HG03196 (cell line): Measurements from ENCODE around the gene FIG4.
"Not testable (repeated sequence)": the region's sequence is repeated elsewhere in the genome, so short reads cannot be mapped to it uniquely, and the experiment has no call there.

Experiments
- ATAC-seq: cut with Tn5 transposase; IDR thresholded peaks from one replicate; pipeline ENCODE4 v1.9.1; 2021; ENCODE audit not compliant: unreplicated experiment

Gene FIG4

DNA sequence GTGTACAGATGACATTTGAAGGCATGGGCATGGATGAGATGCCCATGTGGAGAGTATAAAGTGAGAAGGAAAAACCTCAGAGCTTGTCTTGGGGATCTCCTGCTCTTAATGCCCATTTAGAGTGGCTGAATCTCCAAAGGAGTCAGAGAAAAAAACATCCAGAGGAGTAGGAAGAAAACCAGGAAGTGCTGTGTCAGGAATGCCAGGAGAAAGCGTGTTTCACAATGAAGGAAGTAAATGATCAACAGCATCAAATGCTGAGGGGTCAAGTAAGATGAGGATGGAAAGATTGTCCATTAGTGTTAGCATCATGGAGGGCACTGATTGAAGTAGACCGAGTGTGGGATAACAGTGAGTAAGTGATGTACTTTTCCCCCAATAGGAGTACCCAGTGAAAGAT lies 56.1 kb downstream of the FIG4 start:
- no peak for ATAC-seq

DNA sequence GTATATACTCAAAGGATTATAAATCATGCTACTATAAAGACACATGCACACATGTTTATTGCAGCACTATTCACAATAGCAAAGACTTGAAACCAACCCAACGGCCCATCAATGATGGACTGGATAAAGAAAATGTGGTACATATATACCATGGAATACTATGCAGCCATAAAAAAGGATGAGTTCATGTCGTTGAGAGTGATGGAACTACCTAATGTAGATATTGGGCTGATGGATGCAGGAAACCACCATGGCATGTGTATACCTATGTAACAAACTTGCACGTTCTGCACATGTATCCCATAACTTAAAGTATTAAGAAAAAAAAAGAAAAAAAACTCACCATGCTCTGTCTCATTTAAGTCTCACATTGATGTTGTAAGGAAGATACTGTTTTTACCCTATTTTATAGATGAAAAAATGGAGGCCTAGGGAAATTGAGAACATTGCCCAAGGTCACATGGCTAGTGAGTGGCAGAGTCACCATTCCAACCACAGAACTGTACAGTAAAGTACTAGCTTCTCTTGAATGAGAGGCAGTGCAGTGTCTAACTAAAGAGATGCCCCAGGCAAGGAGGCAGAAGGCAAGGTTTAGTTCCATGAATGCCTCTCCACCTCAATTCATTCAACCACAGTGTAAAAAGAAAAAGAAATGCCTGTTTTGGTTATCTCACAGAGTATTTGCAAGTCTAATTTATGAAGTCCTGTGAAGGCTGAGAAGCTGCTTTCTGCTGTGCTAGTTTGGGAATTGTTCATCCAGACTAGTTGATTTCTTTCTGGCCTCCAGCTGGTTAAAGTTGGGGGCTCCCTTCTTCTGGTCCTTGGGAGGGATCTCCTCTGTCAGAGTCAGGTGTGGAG lies 68.2 kb downstream of the FIG4 start:
- no peak for ATAC-seq

DNA sequence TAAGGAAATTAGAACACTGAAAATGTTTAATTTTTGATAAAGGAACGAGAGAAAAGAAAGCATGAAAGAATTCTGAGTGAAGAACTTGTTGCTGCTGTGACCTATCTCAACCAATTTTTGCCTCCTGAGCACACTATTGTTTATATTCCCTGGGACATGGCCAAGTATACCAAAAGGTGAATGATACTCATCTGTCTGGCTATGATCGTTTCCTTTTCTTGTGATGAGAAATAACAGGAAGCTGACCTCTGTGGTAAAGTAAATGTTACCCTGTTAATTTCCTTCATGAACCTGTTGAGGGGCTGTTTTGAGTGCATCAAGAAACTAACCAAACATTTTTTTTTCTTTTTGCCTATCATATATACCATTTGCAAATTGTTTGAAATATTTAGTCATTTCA lies 69.1 kb downstream of the FIG4 start:
- ATAC-seq = no peak

DNA sequence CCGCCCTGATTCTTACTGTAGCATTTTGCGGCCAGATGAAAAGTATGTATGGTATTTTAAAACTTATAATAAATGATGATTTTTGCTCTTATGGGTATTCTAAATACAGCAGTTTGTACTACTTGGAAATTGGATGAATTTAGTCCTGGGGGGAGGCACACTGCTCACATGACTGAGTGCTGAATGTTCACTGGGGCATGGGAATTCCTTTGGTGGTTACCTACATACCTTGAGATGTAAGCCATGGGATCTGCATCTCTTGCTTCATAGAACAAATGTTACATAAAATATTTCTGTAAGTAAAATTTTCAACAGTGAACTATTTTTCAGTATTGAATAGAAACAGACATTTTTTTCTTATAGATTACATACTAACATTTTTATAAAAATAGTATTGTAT lies 71.1 kb downstream of the FIG4 start:
- ATAC-seq = no peak

DNA sequence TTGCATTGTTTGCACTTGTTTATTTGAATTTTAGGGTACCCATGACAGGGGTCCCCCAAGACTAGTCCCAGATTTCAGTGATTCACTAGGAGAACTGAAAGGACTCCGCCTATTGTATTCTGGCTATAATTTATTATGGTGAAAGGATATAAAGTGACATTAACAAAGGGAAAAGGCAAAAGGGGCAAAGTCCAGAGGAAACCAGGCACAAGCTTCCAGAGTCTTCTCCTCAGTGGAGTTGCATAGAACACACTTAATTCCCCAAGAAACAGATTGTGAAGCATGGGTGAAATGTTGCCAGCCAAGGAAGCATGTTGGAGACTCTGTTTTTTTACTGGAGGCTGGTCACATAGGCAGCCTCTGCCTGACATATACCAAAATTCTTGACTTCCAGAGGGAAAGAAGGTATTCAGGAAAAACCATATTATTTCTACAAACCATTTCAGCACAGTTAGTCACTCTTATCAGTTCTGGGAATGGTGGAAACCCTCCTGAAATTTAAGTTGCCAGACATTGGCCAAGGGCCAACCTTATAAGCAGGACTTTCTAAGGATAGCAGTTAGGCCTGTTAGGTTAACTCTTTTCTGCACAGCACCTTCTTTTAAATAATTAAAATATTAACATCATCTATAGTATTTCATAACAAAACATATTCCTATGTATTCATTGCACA lies 71.8 kb downstream of the FIG4 start:
- ATAC-seq = no peak

DNA sequence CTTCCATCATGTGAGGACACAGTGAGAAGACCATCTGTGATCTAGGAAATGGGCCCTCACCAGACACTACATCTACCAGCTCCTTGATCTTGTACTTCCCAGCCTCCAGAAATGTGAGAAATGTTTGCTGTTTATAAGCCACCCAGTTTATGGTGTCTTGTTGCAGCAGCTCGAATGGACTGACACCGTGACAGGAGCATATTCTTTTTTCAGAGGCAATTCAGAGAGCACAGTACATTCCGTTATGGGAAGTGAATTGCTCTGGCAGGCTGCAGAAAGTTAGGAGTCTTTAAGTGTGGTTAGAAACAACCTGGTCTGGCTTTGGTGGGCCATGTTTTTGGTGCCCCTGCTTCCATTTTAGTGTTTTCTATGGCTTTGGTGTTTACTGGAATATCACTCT lies 75.1 kb downstream of the FIG4 start:
- ATAC-seq = no peak

DNA sequence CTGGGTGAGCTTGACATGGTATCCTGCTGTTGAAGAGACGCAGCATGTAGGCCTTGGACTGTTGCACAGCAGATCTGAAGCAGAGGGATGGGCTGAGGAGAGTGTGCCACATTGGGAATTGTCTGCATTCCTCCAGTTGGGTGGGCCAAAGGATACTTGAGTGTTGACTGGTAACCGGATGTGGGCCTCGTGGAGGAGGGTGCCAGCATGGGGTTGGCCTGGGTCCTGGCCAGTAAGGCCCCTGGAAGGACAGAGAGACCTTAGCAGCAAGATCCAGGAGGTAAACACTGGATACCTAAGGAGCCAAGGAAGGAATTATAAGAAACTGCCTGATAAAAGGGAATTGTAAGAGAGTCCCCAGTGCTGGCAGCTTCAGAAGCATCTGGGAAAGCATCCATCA lies 76.9 kb downstream of the FIG4 start:
- no peak for ATAC-seq

DNA sequence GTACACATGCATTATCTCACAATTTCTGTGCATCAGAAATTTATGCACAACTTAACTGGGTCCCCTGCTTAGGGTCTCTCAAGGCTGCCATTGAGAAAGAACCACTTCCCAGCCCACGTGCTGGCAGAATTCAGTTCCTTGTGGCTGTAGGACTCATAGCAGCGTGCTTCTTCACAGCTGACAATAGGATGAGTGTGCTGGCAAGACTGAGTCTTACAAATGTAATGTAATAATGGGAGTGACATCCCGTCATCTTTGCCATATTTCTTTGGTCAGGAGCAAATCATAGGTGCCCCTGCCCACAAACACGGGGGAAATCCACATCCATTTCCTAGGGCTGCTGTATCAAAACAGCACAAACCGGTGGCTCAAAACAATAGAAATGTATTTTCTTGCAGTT lies 77.4 kb downstream of the FIG4 start:
- ATAC-seq = no peak

DNA sequence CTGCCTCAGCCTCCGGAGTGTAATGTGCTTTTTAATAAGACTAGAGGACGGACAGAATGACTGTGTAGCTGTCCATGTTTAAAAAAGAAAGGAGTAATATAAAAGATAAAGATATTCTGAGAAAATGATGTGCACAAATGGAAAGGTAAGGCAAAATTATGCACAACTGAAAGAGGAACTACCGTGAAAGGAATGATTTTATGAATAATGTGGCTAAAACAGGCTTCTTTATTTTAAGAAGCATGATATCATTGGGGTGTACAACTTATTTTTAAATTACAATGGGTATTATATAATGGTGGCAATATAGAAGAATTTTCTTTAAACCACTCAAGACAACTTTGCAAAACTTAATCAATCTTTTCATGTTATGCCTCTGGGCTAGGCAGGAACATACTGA lies 78.1 kb downstream of the FIG4 start:
- ATAC-seq = no peak

DNA sequence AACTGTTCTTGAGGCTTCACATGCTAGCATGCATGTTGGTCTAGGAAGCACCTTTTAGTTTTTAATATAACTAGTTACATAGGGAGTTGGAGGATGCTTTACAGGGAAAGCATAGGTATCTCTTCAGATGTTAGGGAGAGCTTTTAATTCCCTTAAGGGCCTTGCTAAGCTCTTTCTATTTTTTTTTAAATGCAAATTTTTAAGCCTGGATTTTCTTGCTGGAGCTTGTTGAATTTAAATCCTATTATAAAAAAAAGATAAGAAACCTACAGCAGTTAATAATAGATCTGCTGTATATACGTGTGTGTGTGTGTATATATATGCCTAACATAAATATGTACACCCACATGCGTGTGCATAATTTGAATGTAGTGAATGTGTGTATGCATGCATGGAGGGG lies 79.0 kb downstream of the FIG4 start:
- ATAC-seq = no peak

DNA sequence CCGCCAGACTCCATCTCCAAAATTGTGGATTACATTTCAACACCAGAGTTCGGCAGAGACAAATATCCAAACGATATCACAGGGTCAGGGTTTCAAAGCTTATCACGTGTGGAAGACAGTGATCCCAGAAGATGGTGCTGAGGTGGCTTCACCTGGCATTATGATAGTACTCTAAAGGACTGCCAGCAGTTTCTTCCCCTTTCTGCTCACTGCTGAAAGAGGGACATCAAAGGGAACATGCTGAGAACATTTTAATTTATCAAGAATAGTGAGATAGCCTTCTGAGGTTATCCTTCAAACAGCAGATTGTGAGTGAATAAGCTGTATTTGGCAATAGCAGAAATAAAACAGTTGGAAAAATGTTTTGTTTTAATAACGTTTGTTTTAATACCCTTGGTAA lies 79.7 kb downstream of the FIG4 start:
- no peak for ATAC-seq

DNA sequence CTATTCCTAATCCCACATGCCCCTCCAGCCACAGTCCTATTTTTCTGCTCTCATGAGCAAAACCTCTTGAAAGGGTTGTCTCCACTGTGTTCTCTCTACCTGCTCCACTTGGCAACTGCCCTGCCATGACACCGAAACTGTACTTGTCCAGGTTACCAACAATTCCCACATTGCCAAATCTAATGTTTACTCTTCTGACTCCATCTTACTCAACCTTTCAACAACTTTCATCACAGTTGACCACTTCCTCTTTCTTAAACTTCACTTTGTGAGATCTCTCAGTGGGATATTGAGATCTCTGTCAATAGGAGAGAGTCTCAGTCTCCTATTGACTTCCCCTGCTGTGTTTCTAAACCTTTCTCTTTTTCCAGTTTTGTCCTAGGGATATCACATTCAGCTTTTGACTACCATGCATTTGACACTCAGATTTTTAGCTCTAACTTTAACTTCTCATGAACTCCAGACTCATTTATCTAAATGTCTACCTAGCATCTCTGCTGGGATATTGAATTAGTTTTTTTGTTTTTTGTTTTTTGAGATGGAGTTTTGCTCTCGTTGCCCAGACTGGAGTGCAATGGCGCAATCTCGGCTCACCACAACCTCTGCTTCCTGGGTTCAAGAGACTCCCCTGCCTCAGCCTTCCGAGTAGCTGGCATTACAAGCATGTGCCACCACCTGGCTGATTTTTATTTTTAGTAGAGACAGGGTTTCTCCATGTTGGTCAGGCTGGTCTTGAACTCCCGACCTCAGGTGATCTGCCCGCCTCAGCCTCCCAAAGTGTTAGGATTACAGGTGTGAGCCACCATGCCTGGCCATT lies 81.1 kb downstream of the FIG4 start:
- not testable (repeated sequence) for ATAC-seq

DNA sequence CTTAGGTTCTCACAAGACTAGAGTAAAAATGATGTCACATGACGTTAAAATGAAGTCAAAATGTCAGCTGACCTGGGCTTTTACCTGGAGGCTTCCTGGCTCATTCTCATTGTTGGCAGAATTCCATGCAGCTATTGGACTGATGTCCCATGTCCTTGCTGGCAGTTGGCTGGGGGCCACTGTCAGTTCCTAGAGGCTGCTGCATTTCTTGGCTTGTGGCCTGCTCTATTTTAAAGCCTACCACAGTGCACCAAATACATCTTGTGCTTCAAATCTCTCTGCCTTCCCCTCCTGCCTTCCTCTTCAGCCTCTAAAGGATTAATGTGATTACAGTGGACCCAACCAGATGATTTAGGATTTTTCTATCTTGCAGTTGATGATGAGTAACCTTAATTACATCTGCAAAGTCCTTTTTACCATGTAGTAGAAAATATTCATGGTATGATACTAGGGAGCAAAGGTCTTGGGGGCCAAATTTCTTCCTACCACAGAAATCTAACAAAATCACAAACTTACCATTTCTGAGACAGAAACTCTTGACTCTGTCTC lies 81.9 kb downstream of the FIG4 start:
- no peak for ATAC-seq

DNA sequence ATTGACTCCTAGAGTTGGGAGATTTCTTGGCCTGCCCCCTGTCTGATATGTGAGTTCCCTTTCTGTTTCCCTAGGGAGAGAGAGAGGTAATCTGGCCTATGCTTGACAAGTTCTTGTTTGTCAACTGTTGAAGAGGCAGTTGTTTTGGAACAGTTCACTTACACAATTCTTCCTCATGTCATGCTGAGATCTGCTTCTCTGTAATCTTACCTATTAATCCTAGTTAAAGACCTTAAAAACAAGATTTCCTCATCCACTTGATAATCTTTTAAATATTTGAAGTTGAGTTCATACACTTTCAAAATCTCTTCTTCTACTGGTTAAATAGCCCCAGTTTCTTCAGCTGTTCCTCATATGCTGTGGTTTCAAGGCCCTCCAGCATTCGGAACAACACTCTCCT lies 89.9 kb downstream of the FIG4 start:
- no peak for ATAC-seq

DNA sequence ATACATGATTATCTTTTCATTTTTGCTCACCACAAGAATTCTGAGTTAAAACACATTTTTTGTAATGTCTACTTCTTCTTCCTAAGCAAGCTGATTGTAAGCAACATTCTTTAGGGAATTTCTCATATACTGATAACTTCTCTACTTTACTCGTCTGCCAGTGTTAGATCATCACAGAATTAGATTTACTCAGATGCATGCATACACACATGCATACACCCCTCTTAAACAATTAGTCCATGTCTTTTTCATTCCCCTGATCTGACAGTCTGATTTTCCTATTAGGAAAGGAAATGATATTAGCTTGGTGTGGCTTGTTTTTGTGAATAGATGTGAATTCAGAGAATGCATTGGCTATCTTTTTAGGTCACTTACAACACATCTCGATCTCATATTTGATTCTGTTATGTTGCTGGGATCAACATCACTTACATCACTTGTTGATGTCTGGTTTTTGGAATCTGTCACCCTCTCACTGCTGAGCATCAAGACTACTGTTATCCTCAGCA lies 91.4 kb downstream of the FIG4 start:
- no peak for ATAC-seq

DNA sequence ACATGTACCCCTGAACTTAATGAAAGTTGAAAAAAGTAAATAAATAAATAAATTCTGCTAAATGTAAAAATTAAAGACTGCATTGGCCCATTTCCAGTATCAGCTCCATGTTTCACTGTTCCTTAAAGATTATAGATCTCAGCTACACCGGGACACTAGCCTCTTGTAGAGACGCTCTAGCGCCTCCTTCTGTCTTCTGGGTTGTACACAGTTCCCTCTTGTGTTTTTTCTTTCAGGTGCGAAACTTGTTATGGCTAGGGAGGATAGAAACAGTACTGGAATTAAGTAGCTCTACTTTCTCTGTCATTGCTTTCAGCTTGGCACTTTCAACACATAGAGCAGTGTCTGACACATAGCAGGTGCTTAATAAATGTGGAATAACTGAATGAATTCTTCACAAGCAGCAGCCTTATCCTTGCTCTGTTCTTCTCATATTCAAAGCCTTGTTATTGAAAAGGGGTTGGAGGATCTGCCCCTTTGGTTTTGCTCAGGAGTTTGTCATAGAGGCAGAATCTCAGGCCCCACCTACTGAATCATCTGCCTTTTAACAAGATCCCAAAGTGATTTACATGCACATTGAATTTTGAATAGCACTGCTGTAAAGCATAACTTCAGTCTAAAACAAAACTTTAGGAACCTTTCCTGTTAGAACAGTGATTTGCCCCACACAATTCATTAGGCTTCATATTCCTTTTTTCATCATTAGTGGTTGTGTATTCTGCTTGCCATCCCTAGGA lies 92.3 kb downstream of the FIG4 start:
- no peak for ATAC-seq

DNA sequence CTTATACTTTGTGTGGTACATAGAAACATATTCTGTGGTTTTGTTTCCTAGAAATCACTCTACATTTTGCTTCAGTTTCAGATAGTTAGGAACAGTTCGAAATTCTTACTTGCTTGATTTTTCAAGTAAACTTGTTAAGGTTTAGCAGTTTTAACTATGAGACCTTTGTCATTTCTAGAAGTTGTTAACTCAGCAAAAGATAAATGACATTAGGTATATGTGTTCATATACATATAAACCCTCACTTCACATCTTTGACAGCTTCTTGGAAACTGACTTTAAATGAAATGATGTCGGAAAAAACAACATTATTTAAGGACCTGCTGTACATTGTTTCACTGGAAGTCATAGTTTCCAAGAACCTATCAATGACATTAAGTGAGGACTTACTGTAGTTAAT lies 96.2 kb downstream of the FIG4 start:
- no peak for ATAC-seq

DNA sequence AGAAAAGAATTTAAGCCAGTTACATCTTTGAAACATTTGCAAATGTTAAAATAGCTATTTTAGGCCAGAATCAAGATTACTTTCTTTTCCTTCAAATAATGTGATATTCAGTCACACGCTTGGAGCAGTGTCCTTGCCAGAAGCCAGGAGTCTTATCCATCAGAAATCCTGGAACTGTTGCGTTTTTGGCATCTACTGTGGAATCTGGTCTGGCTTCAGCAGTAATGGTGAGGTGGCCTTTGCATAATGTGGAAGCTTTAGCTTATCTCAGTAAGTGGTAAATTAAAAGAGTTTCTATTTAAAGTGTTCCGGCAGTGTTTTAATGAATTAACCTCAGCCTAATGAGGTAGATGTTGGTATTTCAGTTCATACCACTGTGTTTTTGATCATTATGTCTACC lies 97.6 kb downstream of the FIG4 start:
- no peak for ATAC-seq

DNA sequence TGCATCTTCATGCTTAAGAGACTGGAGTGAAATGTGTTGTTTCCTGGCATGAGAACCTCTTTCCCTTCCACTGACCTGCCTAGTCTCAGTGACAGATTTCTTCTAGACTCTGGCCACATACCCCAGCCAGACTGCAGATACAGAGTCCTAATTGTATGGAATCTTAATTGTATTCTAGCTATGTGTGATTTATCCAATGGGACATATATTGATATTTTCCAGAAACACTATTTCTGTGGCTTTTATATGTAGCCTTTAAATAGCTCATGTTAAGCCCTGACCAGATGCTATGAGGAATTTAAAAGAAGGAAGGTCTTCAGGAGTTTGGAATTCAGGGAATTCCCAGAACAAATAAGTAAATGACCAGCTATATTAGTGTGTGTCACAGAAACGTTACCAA lies 99.0 kb downstream of the FIG4 start:
- ATAC-seq = no peak

DNA sequence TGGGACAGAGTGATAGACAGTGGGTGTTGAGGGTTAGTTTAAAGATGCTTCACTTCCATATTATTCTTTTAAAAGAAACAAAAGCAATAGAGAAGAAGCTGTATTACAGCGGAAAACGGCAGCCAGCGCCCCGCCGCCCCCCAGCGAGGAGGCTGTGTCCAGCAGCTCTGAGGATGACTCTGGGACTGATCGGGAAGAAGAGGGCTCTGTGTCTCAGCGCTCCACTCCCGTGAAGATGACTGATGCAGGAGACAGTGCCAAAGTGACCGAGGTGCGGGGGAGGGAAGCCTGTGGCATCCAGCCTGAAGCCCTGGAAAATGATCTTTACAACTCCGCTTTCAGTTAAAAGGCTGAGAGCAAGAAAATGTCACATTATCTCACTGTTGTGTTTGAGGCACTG lies 100.2 kb downstream of the FIG4 start:
- ATAC-seq = no peak

DNA sequence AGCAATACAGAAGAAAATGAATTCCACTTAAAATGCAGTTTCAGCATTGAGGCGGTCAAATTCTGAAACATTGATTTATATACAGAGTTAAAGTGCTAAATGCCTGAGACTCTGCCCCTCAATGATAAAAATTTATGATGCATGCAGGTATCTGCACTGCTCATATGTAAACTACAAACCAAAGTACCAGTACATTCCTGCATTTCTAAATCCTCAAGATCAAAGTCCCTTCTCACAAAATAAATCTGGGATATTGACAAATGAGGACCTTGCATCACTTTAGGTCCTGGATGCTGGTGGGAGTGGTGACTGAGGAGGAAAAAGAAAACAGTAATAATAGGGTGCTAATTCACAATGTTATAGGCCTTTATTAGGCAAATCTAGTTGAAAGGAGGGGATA lies 101.9 kb downstream of the FIG4 start:
- ATAC-seq = no peak
